Fibroblast of lung (primary cell): ENCODE results near the gene UBE2H.

Experiments used
- EZH2 ChIP-seq: IDR thresholded peaks from 2 replicates; pipeline ENCODE4 v1.5.1; 2012; ENCODE audit warnings: low read length, control low read depth, mild to moderate bottlenecking; ENCODE audit errors: missing control alignments
- TF ChIP-seq, protein P1 (sequence below), 2 donors: IDR thresholded peaks in 1 of 2; conservative IDR thresholded peaks in 1 of 2; 1 replicate in 1 of 2; 2 replicates in 1 of 2; pipeline ENCODE4 v1.5.1; 2011 to 2012; ENCODE audit warnings: low read length in 2 of 2, control low read depth in 1 of 2, inconsistent platforms in 1 of 2, low read depth in 1 of 2, mild to moderate bottlenecking in 1 of 2

DNA sequence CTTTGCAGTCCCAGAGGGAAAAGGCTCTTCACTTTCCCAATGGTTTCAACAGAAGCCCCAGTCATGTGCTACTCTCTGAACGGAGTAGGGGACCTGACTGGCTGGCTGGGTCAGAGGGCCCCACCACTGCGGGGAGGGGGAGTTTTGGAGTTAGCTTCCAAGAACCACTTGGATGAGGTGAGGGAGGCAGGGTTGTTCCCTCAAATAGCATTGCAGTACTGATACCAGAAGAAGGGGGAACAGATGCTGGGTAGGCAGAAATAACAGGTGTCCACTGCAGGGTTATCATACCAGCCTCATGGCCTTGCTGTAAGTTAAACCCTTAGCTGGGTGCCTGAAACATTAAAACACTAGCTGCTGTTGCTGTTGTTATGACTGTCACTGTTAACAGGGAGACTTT is 131.3 kb downstream of the UBE2H start:
- no peak for TF ChIP-seq EZH2
- TF ChIP-seq, protein P1, sequence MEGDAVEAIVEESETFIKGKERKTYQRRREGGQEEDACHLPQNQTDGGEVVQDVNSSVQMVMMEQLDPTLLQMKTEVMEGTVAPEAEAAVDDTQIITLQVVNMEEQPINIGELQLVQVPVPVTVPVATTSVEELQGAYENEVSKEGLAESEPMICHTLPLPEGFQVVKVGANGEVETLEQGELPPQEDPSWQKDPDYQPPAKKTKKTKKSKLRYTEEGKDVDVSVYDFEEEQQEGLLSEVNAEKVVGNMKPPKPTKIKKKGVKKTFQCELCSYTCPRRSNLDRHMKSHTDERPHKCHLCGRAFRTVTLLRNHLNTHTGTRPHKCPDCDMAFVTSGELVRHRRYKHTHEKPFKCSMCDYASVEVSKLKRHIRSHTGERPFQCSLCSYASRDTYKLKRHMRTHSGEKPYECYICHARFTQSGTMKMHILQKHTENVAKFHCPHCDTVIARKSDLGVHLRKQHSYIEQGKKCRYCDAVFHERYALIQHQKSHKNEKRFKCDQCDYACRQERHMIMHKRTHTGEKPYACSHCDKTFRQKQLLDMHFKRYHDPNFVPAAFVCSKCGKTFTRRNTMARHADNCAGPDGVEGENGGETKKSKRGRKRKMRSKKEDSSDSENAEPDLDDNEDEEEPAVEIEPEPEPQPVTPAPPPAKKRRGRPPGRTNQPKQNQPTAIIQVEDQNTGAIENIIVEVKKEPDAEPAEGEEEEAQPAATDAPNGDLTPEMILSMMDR (conservative IDR thresholded peaks at IDR 0.05 in 1 of 2, IDR thresholded peaks at IDR 0.05 in 1 of 2; ENCODE audit: low read depth in 1 of 2, low read length in 2 of 2) = no peak
